Common myeloid progenitor, CD34-positive (primary cell): ENCODE results near the gene MAPRE3.
A peak's percentile ranks its signal among the peaks of the same experiment; 100 is the strongest.
"Not testable (repeated sequence)": the region's sequence is repeated elsewhere in the genome, so short reads cannot be mapped to it uniquely, and the experiment has no call there.

Experiments used
- CTCF ChIA-PET: fragments of 350-600 bp; sonication (Branson Sonifier 250); formaldehyde crosslinking; loops from one replicate; lab custom pipeline; 2021; ENCODE audit warnings: antibody characterized with exemption; lab: Charles Lee
- POLR2A ChIA-PET: fragments of 350-600 bp; sonication (Branson Sonifier 250); formaldehyde crosslinking; loops from one replicate; lab custom pipeline; 2021; ENCODE audit warnings: antibody characterized with exemption; lab: Charles Lee
- DNase-seq, 3 donors: peaks; one replicate each; pipeline versions ENCODE4 v3.0.0 to v3.0.0-alpha.2; 2013
- H3K27ac ChIP-seq, 2 experiments: 1 replicate in 1 of 2; 2 replicates in 1 of 2; pipeline ENCODE4 v1.7.0; 2013; ENCODE audit warnings: inconsistent platforms in 2 of 2, low read length in 2 of 2, mild to moderate bottlenecking in 2 of 2, low read depth in 1 of 2, moderate library complexity in 1 of 2; ENCODE audit not compliant: severe bottlenecking in 2 of 2, insufficient read depth in 1 of 2, poor library complexity in 1 of 2
- H3K27me3 ChIP-seq, 5 experiments: replicated peaks in 2 of 5; 1 replicate in 3 of 5; 2 replicates in 2 of 5; pipeline versions ENCODE4 v1.6.1 to v1.7.0; 2013; ENCODE audit warnings: low read length in 4 of 5, mild to moderate bottlenecking in 2 of 5, moderate library complexity in 2 of 5, inconsistent platforms in 1 of 5; ENCODE audit not compliant: insufficient read depth in 5 of 5, control insufficient read depth in 4 of 5
- H3K36me3 ChIP-seq, 4 experiments: 1 replicate in 2 of 4; 2 replicates in 2 of 4; pipeline versions ENCODE4 v1.6.1 to v1.7.0; 2013; ENCODE audit warnings: low read length in 3 of 4, control low read depth in 1 of 4, mild to moderate bottlenecking in 1 of 4; ENCODE audit not compliant: control insufficient read depth in 4 of 4, insufficient read depth in 4 of 4
- H3K4me1 ChIP-seq, 4 experiments: 1 replicate in 3 of 4; 2 replicates in 1 of 4; pipeline versions ENCODE4 v1.6.1 to v1.7.1; 2013; ENCODE audit warnings: low read length in 3 of 4, mild to moderate bottlenecking in 3 of 4, control low read depth in 1 of 4, inconsistent platforms in 1 of 4, moderate library complexity in 1 of 4; ENCODE audit not compliant: control insufficient read depth in 4 of 4, insufficient read depth in 4 of 4; ENCODE audit errors: control extremely low read depth in 1 of 4
- H3K4me3 ChIP-seq, 7 experiments: 1 replicate in 4 of 7; 2 replicates in 3 of 7; pipeline versions ENCODE4 v1.5.1 to v1.7.0; 2013; ENCODE audit warnings: mild to moderate bottlenecking in 7 of 7, low read length in 6 of 7, moderate library complexity in 6 of 7, inconsistent platforms in 2 of 7, low read depth in 2 of 7, control low read depth in 1 of 7; ENCODE audit not compliant: insufficient read depth in 4 of 7, control insufficient read depth in 1 of 7; ENCODE audit errors: extremely low read depth in 1 of 7
- H3K9me3 ChIP-seq, 5 experiments: 1 replicate in 4 of 5; 2 replicates in 1 of 5; pipeline versions ENCODE4 v1.6.1 to v1.7.1; 2013; ENCODE audit warnings: low read length in 4 of 5, mild to moderate bottlenecking in 2 of 5, inconsistent platforms in 1 of 5, low read depth in 1 of 5, moderate library complexity in 1 of 5; ENCODE audit not compliant: control insufficient read depth in 4 of 5, insufficient read depth in 2 of 5; ENCODE audit errors: control extremely low read depth in 1 of 5
- WGBS: methylation state at CpG from one replicate; pipeline ENCODE4 v1.1.5; 2013; ENCODE audit not compliant: insufficient coverage; 5-methylcytosine and 5-hydroxymethylcytosine counted together

Gene MAPRE3

DNA sequence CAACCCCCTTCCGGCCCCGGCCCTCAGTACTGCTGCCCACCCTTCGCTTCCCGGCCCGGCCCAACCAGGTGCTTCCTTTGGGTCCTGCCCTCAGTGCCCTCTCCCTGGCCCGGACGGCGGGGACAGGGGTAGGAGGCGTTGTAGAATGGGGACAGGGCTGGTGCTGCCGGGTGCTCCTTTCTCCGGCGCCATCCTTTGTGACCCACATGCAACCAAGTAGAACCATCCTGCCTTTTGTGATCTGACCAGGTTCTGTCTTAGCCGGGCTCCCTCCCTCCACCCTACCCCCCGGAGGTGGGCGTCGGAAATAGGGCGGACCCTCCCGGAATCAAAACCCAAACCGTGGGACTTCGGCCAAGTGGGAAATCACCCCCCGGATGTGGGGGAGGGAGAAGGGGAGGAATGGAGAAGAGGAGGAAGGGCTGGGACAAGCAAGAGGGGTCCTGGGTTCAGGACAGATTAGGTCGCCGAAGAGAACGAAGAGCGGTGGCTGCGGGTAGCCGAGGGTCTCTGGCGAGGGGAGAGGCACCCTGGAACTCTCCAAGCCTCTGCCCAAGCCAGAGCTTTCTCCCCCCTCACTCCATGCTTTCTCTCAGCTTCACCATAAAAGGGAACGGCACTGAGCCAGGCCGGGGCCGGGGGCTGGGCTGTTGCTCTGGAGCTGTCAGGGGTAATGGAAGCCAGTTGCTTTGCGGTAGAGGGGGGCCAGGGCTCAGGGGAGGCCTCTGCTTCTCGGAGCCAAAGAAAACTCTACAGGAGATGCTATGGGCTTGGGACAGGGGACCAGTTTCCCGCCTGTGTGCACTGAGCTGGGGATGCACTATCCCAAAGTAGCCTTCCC is 101.8 kb downstream of the MAPRE3 start:
- WGBS = 10% methylated on average over 11 of the region's 34 CpGs
- ChIA-PET CTCF (interaction anchor here (0.9 to 28.0 kb wide), 8 partner anchors 9 to 119 kb away, joined by 3 to 381 read pairs (median 4); partner anchors contain the start of genes ABHD1, AGBL5 and KHK), POLR2A (interaction anchor here (0.6 to 2.8 kb wide), 4 partner anchors 9 to 22 kb away, joined by 4 to 16 read pairs (median 8); partner anchors contain the start of gene AGBL5)
- Histone ChIP-seq H3K27me3 (no peaks in the 10 kb centered on the region), H3K9me3 (no peaks in the 10 kb centered on the region), H3K27ac (peak overlapping the region in 1 of 2 experiments; percentile 58), H3K4me3 (peak overlapping the region; percentile 71 to 98 (median 96)), H3K4me1 (peaks cover 13 to 66% (median 59%) of the 10 kb centered on the region in 4 experiments), H3K36me3 (peaks cover 6 to 31% (median 16%) of the 10 kb centered on the region in 4 experiments)
- DNase-seq = peak in 2 of 3 donors; percentile 66 to 72

DNA sequence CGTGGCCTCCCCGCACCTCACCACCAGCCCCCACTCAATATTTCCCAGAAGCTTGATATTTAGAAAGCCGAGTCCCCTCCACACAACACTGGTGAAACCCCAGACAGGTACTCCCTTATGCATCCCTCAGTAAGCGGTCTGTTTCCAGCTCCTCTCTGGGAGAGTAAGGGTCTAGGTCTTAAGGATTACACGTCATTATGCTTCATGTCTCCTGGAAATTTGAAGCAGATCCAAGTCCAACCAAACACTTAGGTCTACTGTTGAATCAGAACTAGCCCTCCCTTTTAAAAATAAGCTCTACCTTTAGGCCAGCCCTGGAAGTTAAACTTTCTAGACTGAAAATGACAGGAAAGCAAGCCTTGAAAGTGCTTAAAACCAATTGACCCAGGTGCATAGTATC is 102.5 kb downstream of the MAPRE3 start:
- Histone ChIP-seq H3K27me3 (no peaks in the 10 kb centered on the region), H3K4me3 (peak overlapping the region in 3 of 7 experiments; percentile 16 to 97 (median 19)), H3K4me1 (peaks cover 13 to 71% (median 61%) of the 10 kb centered on the region in 4 experiments), H3K27ac (no peak overlapping the region), H3K9me3 (no peaks in the 10 kb centered on the region), H3K36me3 (peaks cover 6 to 24% (median 13%) of the 10 kb centered on the region in 4 experiments)
- ChIA-PET CTCF (interaction anchor here (0.9 to 28.0 kb wide), 8 partner anchors 9 to 118 kb away, joined by 3 to 381 read pairs (median 4); partner anchors contain the start of genes ABHD1, AGBL5 and KHK), POLR2A (interaction anchor here (2.4 to 2.8 kb wide), 2 partner anchors 8 to 22 kb away, joined by 12 to 16 read pairs; partner anchors contain the start of gene AGBL5)
- DNase-seq = no peak
- WGBS = 90% methylated on average over 5 of the region's 5 CpGs

DNA sequence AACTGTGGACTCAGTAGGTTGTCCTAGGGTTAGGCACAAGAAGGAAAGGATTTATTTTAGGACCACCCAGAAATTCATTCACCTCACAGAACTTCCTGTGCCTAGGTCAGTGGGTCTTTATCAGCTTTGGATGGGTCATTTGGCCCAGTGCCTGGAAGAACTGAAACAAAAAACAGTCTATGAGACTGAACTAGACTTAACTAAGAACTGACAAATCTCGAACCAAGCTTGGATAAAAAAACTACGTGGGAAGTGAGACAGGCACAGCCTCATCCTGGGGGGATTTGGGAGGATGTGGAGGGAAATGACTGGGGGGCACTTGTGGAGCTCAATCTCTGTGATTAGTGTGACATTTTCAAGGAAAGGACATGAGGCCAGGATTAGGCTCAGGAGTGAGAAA is 103.3 kb downstream of the MAPRE3 start:
- H3K36me3 ChIP-seq = peaks cover 3 to 16% (median 8%) of the 10 kb centered on the region in 4 experiments
- CTCF ChIA-PET = interaction anchor here (0.6 to 28.0 kb wide), 6 partner anchors 8 to 35 kb away, joined by 3 to 381 read pairs (median 16); partner anchors contain the start of genes AGBL5 and KHK
- POLR2A ChIA-PET = interaction anchor here (1.4 kb wide), 1 partner anchor 15 kb away, joined by 4 read pairs; no protein-coding TSS in a partner anchor
- DNase-seq = no peak
- no peak overlapping the region for H3K27ac ChIP-seq
- 55% methylated on average over 1 of the region's 2 CpGs for WGBS
- no peak overlapping the region for H3K4me3 ChIP-seq
- H3K27me3 ChIP-seq = no peaks in the 10 kb centered on the region
- H3K9me3 ChIP-seq = no peaks in the 10 kb centered on the region
- H3K4me1 ChIP-seq = peaks cover 13 to 79% (median 66%) of the 10 kb centered on the region in 4 experiments

DNA sequence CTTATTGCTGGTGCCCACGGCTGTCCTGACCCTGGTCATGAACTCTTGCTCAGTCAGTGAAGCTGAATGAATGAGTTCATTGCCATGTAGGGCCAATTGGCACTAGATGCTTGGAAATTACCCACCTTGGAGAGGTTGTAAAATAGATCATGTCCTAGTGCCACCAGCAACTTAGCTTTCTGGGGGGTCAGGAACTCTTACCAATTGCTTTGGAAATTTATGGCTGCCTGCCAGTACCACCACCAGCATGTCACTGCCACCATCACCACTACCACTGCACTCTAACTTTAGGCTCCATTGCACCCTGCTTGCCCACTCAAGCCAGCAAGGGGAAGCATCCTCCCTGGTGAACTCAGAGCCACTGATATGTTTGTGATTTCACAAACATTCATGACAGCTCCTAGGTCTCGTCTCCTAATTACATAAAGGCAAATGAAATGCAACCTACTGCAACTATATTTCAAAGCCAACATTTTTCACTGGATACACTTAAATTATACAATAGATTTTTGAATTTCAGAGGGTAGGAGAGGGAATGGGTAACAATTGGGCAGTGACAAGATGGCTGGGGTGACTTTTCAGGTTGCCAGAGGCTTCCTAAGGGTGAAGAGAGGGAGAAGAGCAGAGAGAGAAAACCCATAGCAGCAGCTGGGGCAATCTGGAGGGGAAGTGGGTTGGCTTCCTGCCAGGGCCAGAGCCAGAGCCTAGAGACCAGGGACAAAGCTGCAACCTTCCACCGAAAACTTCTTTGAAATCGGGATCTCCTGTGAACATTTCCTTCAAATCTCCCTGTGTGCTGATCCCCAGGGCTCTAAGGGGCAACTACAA is 104.5 kb downstream of the MAPRE3 start:
- Histone ChIP-seq H3K27me3 (no peaks in the 10 kb centered on the region), H3K36me3 (peaks cover 0 to 5% (median under 1%) of the 10 kb centered on the region in 4 experiments), H3K27ac (no peak overlapping the region), H3K4me1 (peaks cover 14 to 87% (median 72%) of the 10 kb centered on the region in 4 experiments), H3K9me3 (no peaks in the 10 kb centered on the region), H3K4me3 (peak overlapping the region in 4 of 7 experiments; percentile 22 to 45 (median 34))
- ChIA-PET CTCF (interaction anchor here (1.6 to 28.0 kb wide), 3 partner anchors 11 to 21 kb away, joined by 4 to 381 read pairs (median 50); partner anchors contain the start of genes AGBL5 and KHK), POLR2A (interaction anchor here (1.4 kb wide), 1 partner anchor 16 kb away, joined by 4 read pairs; no protein-coding TSS in a partner anchor)
- DNase-seq = peak; percentile 66 to 89 (median 86)
- 33% methylated on average over 3 of the region's 4 CpGs for WGBS

DNA sequence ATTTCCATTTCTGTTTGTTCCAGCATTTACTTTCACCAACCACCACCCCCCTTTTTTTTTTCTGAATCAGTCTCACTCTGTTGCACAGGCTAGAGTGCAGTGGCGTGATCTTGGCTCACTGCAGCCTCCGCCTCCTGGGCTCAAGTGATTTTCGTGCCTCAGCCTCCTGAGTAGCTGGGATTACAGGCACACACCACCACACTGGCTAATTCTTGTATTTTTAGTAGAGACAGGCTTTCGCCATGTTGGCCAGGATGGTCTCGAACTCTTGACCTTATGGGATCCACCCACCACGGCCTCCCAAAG is 105.1 kb downstream of the MAPRE3 start:
- Histone ChIP-seq H3K4me3 (peak overlapping the region in 4 of 7 experiments; percentile 22 to 45 (median 34)), H3K4me1 (peaks cover 13 to 87% (median 72%) of the 10 kb centered on the region in 4 experiments)
- CTCF ChIA-PET = interaction anchor here (1.6 to 28.0 kb wide), 3 partner anchors 10 to 22 kb away, joined by 4 to 381 read pairs (median 50); partner anchors contain the start of genes AGBL5 and KHK
- WGBS = 59% methylated on average over 6 of the region's 6 CpGs
- DNase-seq, H3K9me3 ChIP-seq, H3K36me3 ChIP-seq, H3K27me3 ChIP-seq, POLR2A ChIA-PET, H3K27ac ChIP-seq: not testable (repeated sequence)

DNA sequence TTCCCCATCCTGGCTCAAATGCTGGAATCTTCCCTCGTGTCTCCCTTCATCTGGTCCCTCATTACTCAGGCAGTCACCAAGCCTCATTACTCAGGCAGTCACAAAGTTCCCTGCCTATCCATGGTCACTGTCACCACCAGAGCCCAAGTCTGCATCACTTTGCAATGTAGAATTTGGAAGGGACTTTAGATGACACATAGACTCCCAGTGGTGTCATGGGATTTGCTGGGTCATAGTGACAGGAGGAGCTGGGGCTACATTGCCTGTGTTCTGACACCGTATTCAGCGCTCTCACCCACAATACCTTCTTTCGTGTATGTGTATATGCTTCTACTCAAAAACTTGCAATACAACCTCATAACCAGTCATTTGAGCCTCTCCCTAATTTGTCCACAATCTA is 105.9 kb downstream of the MAPRE3 start:
- WGBS = 100% methylated on average over 4 of the region's 4 CpGs
- Histone ChIP-seq H3K9me3 (no peaks in the 10 kb centered on the region), H3K27ac (no peak overlapping the region), H3K4me1 (peaks cover 9 to 86% (median 73%) of the 10 kb centered on the region in 4 experiments), H3K4me3 (no peak overlapping the region), H3K27me3 (no peaks in the 10 kb centered on the region), H3K36me3 (no peaks in the 10 kb centered on the region)
- ChIA-PET CTCF (interaction anchor here (0.8 to 28.0 kb wide), 4 partner anchors 9 to 23 kb away, joined by 3 to 381 read pairs (median 5); partner anchors contain the start of gene AGBL5), POLR2A (no interaction called here)
- peak in 2 of 3 donors; percentile 37 to 39 for DNase-seq
